Fibroblast of lung (primary cell): ENCODE data around the gene GGPS1. TPM values are rescaled to one million over a fixed set of nuclear protein-coding genes. Genes with fewer than 3 reads are reported as not detected.

Source experiments
- DNase-seq, 2 donors: peaks; one replicate each; pipeline versions ENCODE4 v3.0.0 to v3.0.0-alpha.2; 2010; ENCODE audit warnings: low read depth in 2 of 2
- H2AFZ ChIP-seq: 2 replicates; pipeline ENCODE4 v1.5.1; 2012; ENCODE audit warnings: low read length, control low read depth, inconsistent platforms
- H3K27ac ChIP-seq: 2 replicates; pipeline ENCODE4 v1.5.1; 2011; ENCODE audit warnings: low read length, control low read depth; ENCODE audit not compliant: insufficient read depth
- H3K27me3 ChIP-seq: 2 replicates; pipeline ENCODE4 v1.5.1; 2011; ENCODE audit warnings: mild to moderate bottlenecking, low read length; ENCODE audit not compliant: control insufficient read depth, insufficient read depth
- H3K36me3 ChIP-seq: 2 replicates; pipeline ENCODE4 v1.5.1; 2011; ENCODE audit warnings: low read length; ENCODE audit not compliant: control insufficient read depth, insufficient read depth
- H3K4me1 ChIP-seq: 2 replicates; pipeline ENCODE4 v1.5.1; 2011; ENCODE audit warnings: low read length; ENCODE audit not compliant: control insufficient read depth, insufficient read depth; ENCODE audit errors: extremely low read depth
- H3K4me2 ChIP-seq: 2 replicates; pipeline ENCODE4 v1.5.1; 2011; ENCODE audit warnings: low read length, control low read depth; ENCODE audit not compliant: insufficient read depth; ENCODE audit errors: extremely low read depth
- H3K4me3 ChIP-seq, 4 experiments: fragments of 200-600 bp in 1 of 4; sonication (generic) in 1 of 4; replicated peaks in 1 of 4; 2 replicates each; pipeline ENCODE4 v1.5.1; 2011 to 2016; ENCODE audit warnings: low read length in 4 of 4, low read depth in 3 of 4, mild to moderate bottlenecking in 3 of 4, control low read depth in 2 of 4, inconsistent platforms in 1 of 4, mixed read lengths in 1 of 4; ENCODE audit not compliant: insufficient read depth in 1 of 4; ENCODE audit errors: control extremely low read depth in 1 of 4
- H3K79me2 ChIP-seq: 2 replicates; pipeline ENCODE4 v1.5.1; 2012; ENCODE audit warnings: mild to moderate bottlenecking, low read length, inconsistent platforms; ENCODE audit not compliant: control insufficient read depth, insufficient read depth
- H3K9ac ChIP-seq: 2 replicates; pipeline ENCODE4 v1.5.1; 2011; ENCODE audit warnings: mild to moderate bottlenecking, low read length, control low read depth; ENCODE audit not compliant: insufficient read depth
- H3K9me3 ChIP-seq: 2 replicates; pipeline ENCODE4 v1.5.1; 2012; ENCODE audit warnings: low read depth, low read length; ENCODE audit not compliant: control insufficient read depth, insufficient read depth
- H4K20me1 ChIP-seq: 2 replicates; pipeline ENCODE4 v1.5.1; 2011; ENCODE audit warnings: low read length; ENCODE audit not compliant: control insufficient read depth, insufficient read depth; ENCODE audit errors: extremely low read depth
- EZH2 ChIP-seq: IDR thresholded peaks from 2 replicates; pipeline ENCODE4 v1.5.1; 2012; ENCODE audit warnings: low read length, control low read depth, mild to moderate bottlenecking; ENCODE audit errors: missing control alignments
- polyA plus RNA-seq, 2 donors: library from polyadenylated mRNA; depleted of rRNA in 1 of 2; stranded (reverse) in 1 of 2; unstranded in 1 of 2; fragments of >200 nt; gene quantifications; 2 replicates each; pipeline ENCODE4 v1.2.1, GENCODE V29; 2011 to 2012; ENCODE audit warnings: missing spikeins in 1 of 2
- total RNA-seq: library from RNA; depleted of rRNA; stranded (reverse); fragments of >200 nt; gene quantifications from 2 replicates; pipeline ENCODE4 v1.2.1, GENCODE V29; 2014
- TF ChIP-seq, protein P1 (sequence below), 2 donors: IDR thresholded peaks in 1 of 2; conservative IDR thresholded peaks in 1 of 2; 1 replicate in 1 of 2; 2 replicates in 1 of 2; pipeline ENCODE4 v1.5.1; 2011 to 2012; ENCODE audit warnings: low read length in 2 of 2, control low read depth in 1 of 2, inconsistent platforms in 1 of 2, low read depth in 1 of 2, mild to moderate bottlenecking in 1 of 2

The GGPS1 gene
- total and polyA plus RNA-seq, 2 donors (not counting 1 experiment from before 2014, with no cell fraction given) = 24.3 to 37.5 TPM

DNA sequence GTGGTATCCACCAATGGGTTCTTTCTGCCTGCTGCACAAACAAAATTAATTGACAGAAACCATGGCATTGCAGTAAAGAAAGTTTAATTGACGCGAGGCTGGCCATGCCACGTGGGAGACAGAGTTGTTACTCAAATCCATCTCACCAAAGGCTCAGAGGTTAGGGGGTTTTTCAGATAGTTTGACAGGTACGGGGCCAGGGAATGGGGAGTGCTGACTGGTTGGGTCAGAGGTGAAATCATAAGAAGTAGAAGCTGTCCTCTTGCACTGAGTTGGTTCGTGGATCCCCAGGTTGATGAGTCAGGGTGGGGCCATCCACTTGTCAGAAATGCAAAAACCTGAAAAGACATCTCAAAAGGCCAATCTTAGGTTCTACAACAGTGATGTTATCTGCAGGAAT is 37.9 kb downstream of the GGPS1 start:
- TF ChIP-seq EZH2 = no peak
- TF ChIP-seq, protein P1, sequence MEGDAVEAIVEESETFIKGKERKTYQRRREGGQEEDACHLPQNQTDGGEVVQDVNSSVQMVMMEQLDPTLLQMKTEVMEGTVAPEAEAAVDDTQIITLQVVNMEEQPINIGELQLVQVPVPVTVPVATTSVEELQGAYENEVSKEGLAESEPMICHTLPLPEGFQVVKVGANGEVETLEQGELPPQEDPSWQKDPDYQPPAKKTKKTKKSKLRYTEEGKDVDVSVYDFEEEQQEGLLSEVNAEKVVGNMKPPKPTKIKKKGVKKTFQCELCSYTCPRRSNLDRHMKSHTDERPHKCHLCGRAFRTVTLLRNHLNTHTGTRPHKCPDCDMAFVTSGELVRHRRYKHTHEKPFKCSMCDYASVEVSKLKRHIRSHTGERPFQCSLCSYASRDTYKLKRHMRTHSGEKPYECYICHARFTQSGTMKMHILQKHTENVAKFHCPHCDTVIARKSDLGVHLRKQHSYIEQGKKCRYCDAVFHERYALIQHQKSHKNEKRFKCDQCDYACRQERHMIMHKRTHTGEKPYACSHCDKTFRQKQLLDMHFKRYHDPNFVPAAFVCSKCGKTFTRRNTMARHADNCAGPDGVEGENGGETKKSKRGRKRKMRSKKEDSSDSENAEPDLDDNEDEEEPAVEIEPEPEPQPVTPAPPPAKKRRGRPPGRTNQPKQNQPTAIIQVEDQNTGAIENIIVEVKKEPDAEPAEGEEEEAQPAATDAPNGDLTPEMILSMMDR (conservative IDR thresholded peaks at IDR 0.05 in 1 of 2, IDR thresholded peaks at IDR 0.05 in 1 of 2; ENCODE audit: low read depth in 1 of 2, low read length in 2 of 2) = no peak
- H3K4me3 ChIP-seq = peak overlapping the region in 1 of 4 experiments; percentile 79
- H3K4me1 ChIP-seq = no peaks in the 10 kb centered on the region
- H3K36me3 ChIP-seq = no peaks in the 10 kb centered on the region
- H3K4me2 ChIP-seq = no peak overlapping the region
- H3K9me3 ChIP-seq = no peaks in the 10 kb centered on the region
- H3K27me3 ChIP-seq = no peaks in the 10 kb centered on the region
- H4K20me1 ChIP-seq = no peaks in the 10 kb centered on the region
- H3K79me2 ChIP-seq = peaks cover 13% of the 10 kb centered on the region
- DNase-seq = no peak
- no peak overlapping the region for H2AFZ ChIP-seq
- peak overlapping the region; percentile 34 for H3K27ac ChIP-seq
- no peak overlapping the region for H3K9ac ChIP-seq

DNA sequence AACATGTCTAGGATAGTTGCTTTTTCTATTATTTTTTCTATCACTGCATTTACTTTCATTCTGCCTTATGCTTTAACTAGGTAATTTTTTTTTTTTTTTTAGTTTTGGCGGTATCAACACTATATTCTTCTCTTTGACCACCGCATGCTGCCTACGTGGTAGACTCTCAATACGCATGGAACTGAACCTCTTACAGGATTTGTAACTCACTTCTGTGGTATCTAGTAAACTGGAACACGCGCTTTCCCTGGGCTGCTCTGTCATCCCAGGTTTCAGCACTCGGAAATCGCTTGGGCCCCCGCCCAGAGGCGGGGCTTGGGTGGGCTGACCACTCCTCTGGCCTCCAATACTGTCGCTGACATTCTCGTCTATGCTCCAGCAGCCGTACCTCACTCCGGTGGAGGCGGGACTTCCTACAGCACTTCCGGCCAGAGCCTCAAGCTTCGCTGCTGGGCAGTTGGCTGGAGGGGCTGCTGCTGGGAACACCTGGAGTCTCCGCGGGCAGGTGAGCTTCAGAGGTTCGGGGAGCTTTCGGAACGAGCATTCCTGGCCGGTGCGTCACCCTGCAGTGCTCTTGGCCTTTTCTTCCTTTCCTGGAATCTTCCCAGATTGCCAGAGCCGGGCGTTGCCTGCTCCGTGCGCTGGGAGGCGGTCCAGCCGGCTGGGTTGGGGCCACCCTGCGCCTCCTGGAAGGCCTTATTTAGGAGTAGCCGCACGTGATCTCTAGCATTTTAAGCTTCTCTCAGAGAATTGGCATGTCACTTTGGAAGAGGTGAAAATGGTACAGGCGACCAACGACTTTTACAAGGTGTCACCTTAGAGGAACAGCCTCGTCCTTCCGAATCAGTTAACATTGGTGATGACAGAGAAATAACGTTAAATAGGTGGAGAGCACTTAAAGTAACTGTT is 38.9 kb downstream of the GGPS1 start, which contains the start of gene TBCE:
TSS of gene TBCE (plus strand) at position 428 of the 909 bp plus-strand sequence. CDS start 12,623 bp downstream, outside the sequence.
- Histone ChIP-seq H3K4me2 (peak within 1 kb of the TSS; percentile 81), H3K4me3 (peak within 1 kb of the TSS; percentile 71 to 92 (median 82)), H3K9ac (peak within 1 kb of the TSS; percentile 74), H4K20me1 (no peaks in the 10 kb centered on the region), H3K36me3 (no peaks in the 10 kb centered on the region), H3K9me3 (no peaks in the 10 kb centered on the region), H3K27ac (peak within 1 kb of the TSS; percentile 80), H3K4me1 (no peaks in the 10 kb centered on the region), H3K79me2 (peaks cover 20% of the 10 kb centered on the region), H3K27me3 (no peaks in the 10 kb centered on the region), H2AFZ (peak within 1 kb of the TSS; percentile 96)
- no peak for TF ChIP-seq EZH2
- TF ChIP-seq, protein P1 (conservative IDR thresholded peaks at IDR 0.05 in 1 of 2, IDR thresholded peaks at IDR 0.05 in 1 of 2; ENCODE audit: low read depth in 1 of 2, low read length in 2 of 2) = peak in 1 of 2 donors; percentile 10
- peak; percentile 97 for DNase-seq

DNA sequence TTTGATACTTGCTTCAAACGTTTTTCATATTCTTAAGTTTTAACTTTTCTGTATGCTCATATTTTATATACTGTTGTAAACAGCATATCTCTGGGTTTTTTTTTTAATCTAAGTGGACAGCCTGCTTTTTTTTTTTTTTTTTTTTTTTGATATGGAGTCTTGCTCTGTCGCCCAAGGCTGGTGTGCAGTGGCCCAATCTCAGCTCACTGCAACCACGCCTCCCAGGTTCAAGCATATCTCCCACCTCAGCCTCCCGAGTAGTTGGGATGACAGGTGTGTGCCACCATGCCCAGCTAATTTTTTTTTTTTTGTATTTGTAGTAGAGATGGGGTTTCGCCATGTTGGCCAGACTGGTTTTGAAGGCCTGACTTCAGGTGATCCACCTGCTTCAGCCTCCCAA is 40.1 kb downstream of the GGPS1 start:
- Histone ChIP-seq H3K4me1 (no peaks in the 10 kb centered on the region), H3K9ac (no peak overlapping the region), H4K20me1 (no peaks in the 10 kb centered on the region), H3K27ac (no peak overlapping the region), H3K9me3 (no peaks in the 10 kb centered on the region), H3K27me3 (no peaks in the 10 kb centered on the region), H3K4me2 (no peak overlapping the region), H2AFZ (no peak overlapping the region), H3K4me3 (peak overlapping the region in 3 of 4 experiments; percentile 71 to 84 (median 79)), H3K79me2 (peaks cover 21% of the 10 kb centered on the region), H3K36me3 (no peaks in the 10 kb centered on the region)
- DNase-seq = no peak
- TF ChIP-seq, protein P1 (conservative IDR thresholded peaks at IDR 0.05 in 1 of 2, IDR thresholded peaks at IDR 0.05 in 1 of 2; ENCODE audit: low read depth in 1 of 2, low read length in 2 of 2) = no peak
- TF ChIP-seq EZH2 = no peak
